GM19351 (cell line): Measurements from ENCODE around the gene MCTP2.
"Not testable (repeated sequence)": the region's sequence is repeated elsewhere in the genome, so short reads cannot be mapped to it uniquely, and the experiment has no call there.

Experiments used
- ATAC-seq: cut with Tn5 transposase; IDR thresholded peaks from one replicate; pipeline ENCODE4 v1.9.1; 2021; ENCODE audit warnings: mild to moderate bottlenecking, moderate library complexity; ENCODE audit not compliant: unreplicated experiment

MCTP2 gene

DNA sequence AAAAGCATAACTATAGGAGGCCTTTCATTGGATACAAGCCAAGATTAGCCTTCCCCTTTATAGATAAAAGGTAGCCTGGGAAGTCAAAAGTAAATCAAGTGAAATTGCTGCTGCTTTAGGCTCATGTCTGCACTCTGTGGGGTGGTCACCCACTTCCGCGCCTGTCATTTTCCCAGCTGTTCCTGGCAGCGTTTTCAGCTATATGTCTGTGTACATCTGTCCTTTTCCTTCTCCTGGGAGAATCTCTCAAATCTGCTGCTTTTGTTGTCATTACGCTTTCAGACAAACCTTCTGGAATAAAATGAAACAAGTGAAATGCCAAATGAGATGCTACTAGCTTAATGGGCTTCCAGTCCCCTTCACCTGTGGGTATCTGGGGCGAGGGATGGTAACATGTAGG is 211.8 kb downstream of the MCTP2 start:
- no peak for ATAC-seq

DNA sequence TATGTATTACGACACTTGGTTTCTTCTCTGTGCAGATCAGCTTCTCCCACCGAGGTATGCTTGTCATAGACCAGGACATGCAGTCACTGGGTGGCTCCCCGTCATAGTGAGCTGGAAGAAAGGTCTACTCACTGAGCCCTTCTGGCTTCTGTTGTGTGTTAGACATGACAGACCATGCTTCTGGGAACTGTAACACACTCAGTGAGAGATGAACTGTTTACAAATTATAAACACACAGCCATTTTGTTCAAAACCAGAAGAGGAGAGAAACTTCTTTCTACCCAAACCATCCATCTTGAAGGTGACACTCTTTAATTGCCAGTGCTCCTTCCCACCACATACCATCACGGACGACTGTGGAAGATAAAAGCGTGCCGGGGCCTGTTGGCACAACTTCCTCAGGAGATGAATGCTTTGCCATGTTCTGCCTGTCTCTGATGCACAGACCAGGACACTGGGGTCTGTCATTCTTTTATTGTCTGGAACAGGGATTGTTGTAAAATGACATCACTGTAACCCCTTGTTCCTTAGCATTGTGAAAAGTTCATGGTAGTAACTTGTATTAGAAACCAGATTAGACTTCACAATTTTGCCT is 214.3 kb downstream of the MCTP2 start:
- ATAC-seq, result no peak

DNA sequence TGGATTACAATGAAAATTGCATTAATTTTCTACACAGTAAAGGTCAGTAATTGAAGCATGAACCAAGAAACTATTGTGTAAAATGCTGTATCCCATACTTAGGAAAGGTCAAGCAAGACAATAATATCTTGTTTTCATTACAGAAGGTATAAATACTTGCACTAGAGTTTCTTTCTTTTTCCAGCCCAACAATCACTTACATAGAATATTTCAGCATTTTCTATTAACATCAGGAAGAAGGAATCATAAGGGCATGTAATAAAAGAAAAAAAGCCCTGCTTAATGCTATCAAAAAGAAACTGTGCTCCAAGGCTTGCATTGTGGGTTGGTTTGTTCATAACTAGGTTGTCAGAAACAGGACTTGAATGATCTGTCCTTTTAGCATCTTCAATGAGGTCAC is 215.1 kb downstream of the MCTP2 start:
- ATAC-seq, result no peak

DNA sequence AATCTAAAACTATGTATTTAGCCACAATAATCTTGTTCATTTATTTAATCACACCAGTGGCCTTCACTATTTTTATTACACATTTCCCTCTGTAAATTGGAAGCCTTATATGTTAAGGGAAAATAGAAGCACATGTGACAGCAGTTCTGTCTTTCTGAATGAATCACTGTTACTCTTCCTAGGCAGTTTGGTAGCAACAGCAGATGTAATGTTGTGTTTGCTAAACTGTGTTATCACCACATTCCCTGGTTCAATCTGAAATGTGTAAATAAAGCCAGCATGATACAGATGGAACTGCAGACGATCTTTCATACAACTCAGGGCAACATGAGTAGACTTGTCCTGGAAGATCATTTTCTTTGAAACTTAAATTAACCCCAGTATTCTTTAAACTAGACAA is 220.1 kb downstream of the MCTP2 start:
- no peak for ATAC-seq

DNA sequence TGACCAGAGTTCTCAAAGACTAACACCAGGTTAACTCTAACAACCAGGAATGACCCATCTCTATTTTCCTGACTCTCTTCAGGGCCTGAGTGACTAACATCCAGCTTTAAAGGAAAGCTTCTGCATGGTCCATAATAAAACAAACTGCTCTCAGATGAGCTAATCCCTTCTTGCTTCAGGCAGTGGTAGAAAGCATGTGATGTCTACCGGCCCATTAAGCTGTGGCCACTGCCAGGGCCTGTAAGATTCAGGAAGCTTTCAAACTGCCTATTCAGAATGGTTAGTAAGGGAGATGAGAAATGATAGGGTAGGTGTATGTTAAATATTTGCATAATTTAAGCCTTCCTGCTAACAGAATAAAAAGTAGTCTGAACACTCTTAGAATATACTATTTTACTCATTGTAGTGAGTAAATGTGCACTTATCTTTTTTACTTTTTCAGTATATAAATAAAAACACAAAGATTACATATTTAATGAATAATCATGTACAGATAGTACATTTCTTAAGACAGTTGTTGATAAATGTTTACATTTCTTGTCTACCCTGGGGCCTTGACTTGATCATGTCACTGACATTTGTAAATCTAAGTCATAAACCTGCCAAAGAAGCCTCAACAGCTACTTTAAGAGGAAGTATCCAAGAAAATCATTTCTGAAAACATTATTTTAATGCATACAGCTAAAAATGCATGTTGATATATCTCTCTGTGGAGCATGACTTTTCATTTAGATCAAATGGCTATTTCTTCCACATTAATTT is 222.0 kb downstream of the MCTP2 start:
- no peak for ATAC-seq

DNA sequence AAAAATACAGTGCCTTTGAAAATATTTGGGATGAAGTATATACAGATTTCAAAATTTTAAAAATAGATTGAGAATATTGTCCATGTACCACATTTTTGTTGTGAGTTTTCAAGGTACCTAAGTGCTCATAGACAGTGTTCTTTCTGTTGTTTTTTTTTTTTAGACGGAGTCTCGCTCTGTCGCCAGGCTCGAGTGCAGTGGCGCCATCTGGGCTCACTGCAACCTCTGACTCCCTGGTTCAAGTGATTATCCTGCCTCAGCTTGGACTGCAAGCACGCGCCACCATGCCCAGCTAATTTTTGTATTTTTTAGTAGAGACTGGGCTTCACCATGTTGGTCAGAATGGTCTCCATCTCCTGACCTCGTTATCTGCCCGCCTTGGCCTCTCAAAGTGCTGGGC is 223.9 kb downstream of the MCTP2 start:
- ATAC-seq, result no peak

DNA sequence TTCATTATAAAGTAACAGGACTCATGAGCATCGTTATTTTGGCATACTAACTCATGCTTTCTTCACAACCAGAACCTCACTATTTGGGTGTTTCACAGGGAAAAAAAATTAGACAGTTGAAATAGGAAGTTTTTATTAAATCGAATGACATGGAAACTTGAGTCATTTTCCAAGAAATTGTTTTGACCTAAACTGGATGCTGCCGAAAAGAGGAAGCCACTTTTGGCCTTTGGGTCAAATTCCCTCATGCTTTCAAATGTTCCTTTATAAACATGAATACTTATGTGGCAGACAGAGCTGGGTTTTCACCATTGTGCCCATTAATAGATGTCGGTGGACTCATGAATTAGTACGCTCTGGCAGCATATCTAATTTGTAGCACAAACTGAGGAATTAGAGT is 224.9 kb downstream of the MCTP2 start:
- ATAC-seq, result no peak

DNA sequence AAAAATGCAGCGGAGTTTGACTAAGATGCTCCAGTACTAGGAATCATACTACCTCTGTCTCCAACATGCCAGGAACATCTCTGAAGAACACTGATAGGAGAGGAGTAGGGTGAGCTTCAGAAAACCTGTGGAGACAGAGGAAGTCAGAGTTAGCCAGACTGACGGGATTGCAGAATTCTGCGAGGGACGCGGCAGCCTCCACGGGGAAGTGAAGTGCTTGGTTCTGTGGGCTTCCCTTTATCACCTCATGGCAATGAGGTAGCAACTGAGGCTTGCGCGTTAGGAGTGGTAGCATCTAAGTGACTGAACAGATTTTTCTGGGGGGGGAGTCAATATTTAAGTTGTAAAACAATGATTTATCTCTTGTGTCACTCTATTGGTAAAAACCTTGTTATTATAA is 226.3 kb downstream of the MCTP2 start:
- no peak for ATAC-seq

DNA sequence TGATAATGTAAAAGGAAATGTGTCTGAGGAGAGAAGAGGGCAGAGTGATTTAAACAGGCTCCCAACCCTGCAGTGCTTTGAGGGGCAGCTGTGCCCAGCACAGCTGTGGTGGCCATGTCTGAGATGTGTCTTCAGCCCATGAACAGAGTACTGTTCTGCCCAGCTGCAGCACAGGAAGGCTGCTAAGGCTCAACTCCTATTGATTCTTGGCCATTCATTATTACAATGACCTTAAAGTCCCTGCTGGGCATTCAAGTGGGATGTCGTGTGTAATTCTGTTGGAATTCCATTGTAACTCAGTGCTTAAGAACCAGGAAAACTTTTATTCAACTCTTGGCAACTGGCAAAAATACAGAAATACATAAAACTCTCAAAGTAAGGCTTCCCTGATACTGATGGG is 229.3 kb downstream of the MCTP2 start:
- no peak for ATAC-seq

DNA sequence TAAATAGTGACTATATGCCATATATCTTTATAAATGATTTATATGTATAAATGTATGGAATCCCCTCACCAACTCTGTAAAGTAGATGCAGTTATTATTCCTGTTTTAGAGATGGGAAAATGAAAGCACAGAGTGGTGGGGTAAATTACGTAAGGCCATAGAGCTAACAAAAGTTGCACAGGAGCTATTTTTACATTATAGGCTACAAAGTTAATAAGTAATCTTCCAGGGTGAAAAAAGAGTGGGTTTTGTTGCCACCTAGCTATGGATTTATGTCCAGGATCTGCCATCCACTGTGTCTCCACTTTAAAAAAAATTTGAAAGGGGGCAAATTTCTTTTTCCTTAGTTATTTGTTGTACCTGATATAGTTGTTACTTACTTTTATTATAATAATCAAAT is 235.7 kb downstream of the MCTP2 start:
- ATAC-seq, result no peak

DNA sequence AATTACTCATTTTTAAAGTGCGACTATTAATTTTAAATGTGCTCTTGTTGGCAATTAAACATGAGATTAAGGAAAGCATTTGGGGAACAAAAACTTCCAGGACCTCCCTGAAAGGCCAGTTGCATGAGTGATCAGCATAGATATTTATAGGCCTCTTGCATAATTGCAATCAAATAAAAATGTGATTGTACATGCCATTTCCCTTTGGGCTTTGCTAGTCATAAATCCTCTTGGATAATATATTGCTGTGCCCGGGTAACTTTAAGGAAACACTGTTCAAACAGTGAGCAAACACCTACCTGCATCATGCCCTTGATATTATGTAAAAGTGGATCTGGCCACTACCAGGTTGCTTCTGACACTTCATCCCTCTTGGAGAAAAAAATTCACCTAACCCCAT is 239.1 kb downstream of the MCTP2 start:
- ATAC-seq, result no peak

DNA sequence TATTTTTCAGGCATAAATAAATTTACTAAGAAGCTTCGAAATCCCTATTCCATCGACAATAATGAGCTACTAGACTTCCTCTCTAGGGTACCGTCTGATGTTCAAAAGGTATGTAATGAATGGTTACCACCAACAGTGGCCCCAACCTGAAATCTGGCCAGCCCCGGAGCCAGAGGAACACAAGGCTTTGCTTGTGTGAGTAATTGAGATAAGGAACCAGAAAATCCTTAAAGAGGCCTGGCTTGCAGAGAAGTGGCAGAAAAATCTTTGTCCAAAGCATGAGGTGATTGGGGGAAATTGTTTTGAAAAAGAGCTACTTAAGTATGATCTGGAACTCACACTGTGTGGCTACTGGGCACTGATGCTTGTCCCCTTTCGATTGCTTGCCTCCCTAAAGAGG is 245.3 kb downstream of the MCTP2 start:
- no peak for ATAC-seq

DNA sequence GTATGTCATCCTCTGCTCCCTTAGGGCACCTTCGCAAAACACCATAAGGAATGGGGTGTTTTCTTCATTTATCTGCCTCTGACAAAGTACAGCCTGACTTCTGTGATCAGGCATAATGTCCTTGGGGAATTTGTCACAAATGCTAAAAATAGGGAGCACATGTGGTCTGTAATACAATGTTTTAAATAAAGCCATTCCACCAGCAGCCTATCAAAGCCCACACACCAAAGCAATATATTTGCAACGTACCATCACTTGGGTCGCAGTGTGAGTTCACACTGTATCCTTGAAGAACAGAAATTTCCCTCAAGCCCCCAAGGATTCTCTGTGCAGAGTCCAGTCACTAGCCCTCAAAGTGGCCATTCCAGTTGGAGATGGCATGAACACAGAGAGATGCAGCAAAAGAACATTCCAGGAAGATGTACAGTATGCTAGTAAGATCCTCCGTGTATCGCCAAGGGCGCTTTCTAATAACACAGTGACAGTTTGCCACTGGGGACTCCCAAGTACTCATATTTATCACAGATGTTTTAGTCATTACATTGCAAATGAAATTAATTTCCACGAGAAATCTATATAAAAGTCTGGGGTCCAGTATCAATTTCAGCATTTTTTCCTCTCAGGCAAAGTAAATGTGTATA is 246.7 kb downstream of the MCTP2 start:
- no peak for ATAC-seq

DNA sequence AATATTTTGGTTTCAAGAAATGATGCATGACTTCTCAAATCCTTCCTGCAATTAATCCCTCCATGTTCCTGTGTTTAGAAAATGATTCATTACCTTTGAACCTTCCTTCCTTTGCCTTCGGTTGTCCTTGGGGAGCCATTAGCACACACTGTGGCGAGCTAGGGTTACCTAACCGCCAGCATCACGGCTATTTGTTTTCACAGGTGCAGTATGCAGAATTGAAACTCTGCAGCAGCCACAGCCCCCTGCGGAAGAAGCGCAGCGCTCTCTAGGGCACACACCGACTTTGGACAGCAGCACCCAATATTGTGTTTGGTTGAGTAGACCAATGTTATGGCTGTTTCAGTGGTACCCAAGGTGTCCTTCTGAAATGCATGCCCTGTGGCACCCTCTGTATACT is 247.4 kb downstream of the MCTP2 start:
- ATAC-seq, result peak; percentile 63

DNA sequence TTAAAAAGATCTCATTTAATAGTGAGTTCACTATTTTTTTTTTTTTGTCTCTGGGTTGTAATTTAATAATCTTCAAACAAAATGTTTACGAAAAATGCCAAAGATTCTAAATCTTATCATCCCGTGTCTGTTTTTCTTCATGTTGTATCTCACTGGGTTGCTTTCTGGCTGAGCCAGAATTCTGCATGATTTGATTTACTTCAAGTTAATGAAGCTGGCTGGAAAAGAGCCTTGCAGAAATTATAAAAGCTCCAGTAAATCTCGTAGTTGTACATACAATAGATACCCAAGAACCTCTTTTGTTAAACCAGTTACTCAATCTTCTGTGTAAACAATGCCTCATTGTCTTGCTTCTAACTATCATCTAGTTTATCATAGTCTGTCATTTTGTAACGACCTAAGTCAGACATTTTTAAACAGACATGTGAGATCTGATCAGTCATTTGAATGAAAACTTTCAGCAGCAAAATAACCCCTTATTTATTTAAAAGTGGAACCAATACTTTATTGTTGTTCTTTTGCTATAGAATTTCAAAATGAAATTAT is 249.0 kb downstream of the MCTP2 start:
- ATAC-seq, result no peak

DNA sequence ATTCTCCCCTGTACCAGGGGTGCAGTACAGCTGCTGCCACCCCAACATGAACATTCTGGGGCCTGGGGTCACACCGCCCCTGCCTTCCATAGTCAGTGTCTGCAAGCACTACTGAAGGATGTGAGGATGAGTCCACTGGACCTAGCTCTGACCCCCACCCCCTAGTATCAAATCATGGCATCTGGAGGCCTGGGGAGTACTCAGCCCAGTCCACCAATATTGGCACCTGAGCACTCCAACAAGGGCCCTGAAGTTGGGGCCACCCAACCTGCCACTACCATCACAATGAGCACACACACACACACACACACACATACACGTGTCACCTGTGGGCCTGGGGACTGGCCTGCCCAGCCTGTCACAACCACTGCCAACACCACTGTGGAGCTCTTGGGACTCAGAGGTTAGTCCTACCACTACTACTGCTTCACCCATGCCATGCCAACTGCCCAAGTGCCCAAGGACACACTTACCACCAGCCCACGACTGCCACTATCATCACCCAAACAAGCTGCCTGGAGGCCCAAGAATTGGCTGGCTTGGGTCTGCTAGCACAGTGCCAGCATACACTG is 253.9 kb downstream of the MCTP2 start:
- no peak for ATAC-seq

DNA sequence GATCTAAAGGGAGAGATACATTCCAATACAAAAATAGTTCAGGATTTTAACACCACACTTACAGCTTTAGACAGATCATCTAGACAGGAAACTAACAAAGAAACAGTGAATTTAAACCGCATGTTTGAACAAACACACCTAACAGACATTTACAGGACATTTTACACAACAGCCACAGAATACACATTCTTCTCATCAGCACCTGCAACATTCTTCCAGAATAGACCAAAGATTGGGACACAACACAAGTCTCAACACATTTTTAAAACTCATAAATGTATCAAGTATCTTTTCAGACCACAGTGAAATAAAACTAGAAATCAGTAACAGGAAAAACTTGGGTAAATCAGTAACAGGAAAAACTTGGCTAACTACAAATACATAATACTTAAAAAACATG is 256.3 kb downstream of the MCTP2 start:
- ATAC-seq, result no peak

DNA sequence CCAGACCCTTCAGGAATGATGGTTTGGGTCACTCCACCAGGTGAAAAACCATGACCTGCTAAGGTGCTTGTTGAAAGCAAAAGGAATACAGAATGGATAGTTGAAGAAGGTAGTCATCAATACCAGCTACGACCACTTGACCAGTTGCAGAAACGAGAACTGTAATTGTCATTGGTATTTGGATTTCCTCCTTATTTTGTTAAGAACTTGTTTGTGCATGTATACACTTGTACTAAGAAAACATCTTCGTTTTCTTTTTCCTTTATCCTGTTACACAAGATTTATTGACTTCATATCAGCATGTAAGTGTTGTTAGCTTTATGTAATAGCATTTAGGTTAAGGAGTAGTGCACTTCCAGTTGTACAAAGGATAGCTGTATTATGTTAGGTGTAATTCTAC is 261.8 kb downstream of the MCTP2 start:
- no peak for ATAC-seq

DNA sequence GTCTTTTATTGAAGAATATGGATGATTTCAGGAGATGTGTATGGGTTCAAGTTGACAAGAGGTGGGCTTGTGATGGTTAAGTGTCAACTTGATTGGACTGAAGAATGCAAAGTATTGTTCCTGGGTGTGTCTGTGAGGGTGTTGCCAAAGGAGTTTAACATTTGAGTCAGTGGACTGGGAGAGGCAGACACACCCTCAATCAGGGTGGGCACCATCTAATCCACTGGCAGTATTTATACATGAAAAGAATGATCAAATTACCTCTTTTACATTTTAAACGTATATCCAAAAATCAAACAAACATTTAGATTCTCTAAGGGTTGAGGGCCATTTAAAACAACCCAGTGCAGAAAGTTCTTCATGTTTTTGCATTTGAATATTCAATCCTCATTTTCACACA is 262.2 kb downstream of the MCTP2 start:
- ATAC-seq, result not testable (repeated sequence)

DNA sequence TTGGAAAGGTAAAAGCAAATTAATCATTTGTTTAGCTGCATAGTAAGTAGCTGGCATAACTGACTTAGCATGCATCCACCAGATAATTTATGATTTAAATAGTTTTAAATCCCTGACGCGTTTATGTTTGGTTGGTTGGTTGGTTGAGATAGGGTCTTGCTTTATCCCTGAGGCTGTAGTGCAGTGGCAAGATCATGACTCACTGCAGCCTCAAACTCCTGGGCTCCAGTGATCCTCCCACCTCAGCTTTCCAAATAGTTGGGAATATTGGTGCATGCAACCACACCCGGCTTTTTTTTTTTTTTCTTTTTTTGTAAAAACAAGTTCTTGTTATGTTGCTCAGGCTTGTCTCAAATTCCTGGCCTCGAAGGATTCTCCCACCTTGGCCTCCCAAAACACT is 263.4 kb downstream of the MCTP2 start:
- no peak for ATAC-seq

DNA sequence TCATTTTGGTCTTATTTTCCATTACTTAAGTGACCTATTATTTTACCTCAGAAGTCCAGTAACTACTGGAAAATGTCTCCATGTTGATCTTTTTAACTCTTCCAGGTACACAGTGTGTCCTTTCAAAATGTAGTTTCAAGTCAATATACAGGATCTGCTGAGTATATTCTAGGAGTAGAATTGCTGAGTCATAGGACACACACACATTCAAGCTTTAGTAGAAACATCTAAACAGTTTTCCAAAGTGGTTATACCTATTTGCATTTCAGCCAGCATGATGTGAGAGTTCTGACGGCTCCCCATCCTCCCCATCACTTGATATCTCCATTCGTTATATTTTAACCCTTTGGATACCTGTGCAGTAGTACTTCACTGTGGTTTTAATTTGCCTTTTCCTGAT is 271.9 kb downstream of the MCTP2 start:
- ATAC-seq, result no peak

DNA sequence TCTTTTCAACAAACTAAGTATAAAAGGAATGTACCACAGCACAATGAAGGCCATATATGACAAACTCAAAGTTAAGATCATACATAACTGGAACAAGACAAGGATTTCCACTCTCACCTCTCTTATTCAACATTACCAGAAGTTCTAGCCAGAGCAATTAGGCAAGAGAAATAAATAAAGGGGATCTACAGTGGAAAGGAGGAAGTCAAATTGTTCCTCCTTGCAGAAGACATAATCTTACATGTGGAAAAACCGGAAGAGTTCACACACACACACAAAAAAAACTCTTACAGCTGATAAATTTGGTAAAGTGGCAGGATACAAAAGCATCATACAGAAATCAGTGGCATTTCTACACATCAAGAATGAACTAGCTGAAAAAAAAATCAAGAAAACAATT is 277.9 kb downstream of the MCTP2 start:
- no peak for ATAC-seq
